Chondrocyte (in vitro differentiated cells): ENCODE results near the gene EN2. TPM values are rescaled to one million over a fixed set of nuclear protein-coding genes. Genes with fewer than 3 reads are reported as not detected.

ENCODE experiments used
- DNase-seq: peaks from one replicate; pipeline ENCODE4 v3.0.0; 2021; ENCODE audit warnings: mixed read lengths, low spot score
- H3K27ac Mint-ChIP-seq: one replicate; pipeline ENCODE4 v1.8.0; 2021; ENCODE audit warnings: mild to moderate bottlenecking, moderate library complexity, mixed read lengths; ENCODE audit not compliant: unreplicated experiment
- H3K27me3 Mint-ChIP-seq: 2 replicates; pipeline ENCODE4 v1.8.0; 2021; ENCODE audit warnings: low read depth, mixed read lengths
- H3K36me3 Mint-ChIP-seq: 2 replicates; pipeline ENCODE4 v1.8.0; 2021; ENCODE audit warnings: low read depth, mixed read lengths
- H3K4me1 Mint-ChIP-seq: 2 replicates; pipeline ENCODE4 v1.8.0; 2021; ENCODE audit warnings: low read depth, mild to moderate bottlenecking, mixed read lengths
- H3K4me3 Mint-ChIP-seq: one replicate; pipeline ENCODE4 v1.8.0; 2021; ENCODE audit warnings: mild to moderate bottlenecking, moderate library complexity, mixed read lengths; ENCODE audit not compliant: unreplicated experiment
- H3K9me3 Mint-ChIP-seq: 2 replicates; pipeline ENCODE4 v1.8.0; 2021; ENCODE audit warnings: low read depth, mixed read lengths
- CTCF ChIP-seq: fragments of 200-600 bp; sonication (generic); IDR thresholded peaks from 2 replicates; pipeline ENCODE4 v1.5.0; 2021; ENCODE audit warnings: antibody characterized with exemption, mild to moderate bottlenecking, moderate library complexity
- total RNA-seq: library from RNA; stranded (reverse); gene quantifications from 3 replicates; pipeline ENCODE4 v1.2.1, GENCODE V29; 2021

The EN2 gene
- total RNA-seq, 1 donor from 2014 or later, result 0.15 TPM

- Mint-ChIP-seq H3K4me3 (no peak overlapping the region), H3K4me1 (no peaks in the 10 kb centered on the region), H3K27ac (no peak overlapping the region), H3K36me3 (no peaks in the 10 kb centered on the region), H3K27me3 (peaks cover 76% of the 10 kb centered on the region), H3K9me3 (peaks cover 6% of the 10 kb centered on the region)
- DNase-seq, result peak; percentile 40
- no peak for TF ChIP-seq CTCF
Observed at GRCh38 chr7:155431231-155431630, 26.7 kb upstream of the EN2 start.

DNA sequence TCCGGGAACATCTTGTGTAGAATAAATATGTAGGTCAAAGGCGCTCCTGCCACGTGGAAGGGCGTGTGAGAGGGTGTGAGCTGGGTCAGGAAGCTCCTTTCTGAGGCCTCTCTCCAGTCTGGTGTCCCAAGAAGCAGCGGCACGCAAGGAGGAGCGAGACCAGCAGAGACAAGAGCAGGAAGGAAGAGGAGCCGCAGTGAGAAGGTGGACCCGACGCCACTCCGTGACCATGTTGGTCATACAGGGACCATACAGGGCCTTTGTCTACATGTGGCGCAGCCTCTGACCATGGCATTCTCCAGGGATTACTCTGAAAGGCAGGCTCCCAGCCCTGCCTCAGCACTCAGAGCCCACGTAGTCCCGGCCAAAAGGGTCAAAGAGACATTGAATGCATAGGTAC is 26.2 kb upstream of the EN2 start:
- no peak overlapping the region for H3K27ac Mint-ChIP-seq
- H3K27me3 Mint-ChIP-seq, result peaks cover 78% of the 10 kb centered on the region
- TF ChIP-seq CTCF, result no peak
- H3K4me1 Mint-ChIP-seq, result no peaks in the 10 kb centered on the region
- no peak overlapping the region for H3K4me3 Mint-ChIP-seq
- H3K9me3 Mint-ChIP-seq, result peaks cover 6% of the 10 kb centered on the region
- DNase-seq, result peak; percentile 63
- no peaks in the 10 kb centered on the region for H3K36me3 Mint-ChIP-seq

DNA sequence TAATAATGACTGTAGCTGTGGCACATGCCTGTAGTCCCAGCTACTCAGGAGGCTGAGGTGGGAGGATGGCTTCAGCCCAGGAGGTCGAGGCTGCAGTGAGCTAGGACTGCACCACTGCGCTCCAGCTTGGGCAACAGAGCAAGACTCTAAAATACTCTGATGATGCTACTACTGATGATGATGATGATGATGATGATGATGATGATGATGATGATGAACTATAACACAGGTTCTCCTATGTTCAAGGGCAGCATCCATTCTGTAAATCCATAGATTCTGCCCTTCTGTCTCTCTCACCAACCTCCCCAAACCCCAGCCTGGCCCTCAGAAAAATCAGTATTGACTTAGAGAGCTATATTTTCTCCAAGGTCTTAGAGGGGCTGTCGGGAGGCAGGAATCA is 22.8 kb upstream of the EN2 start:
- Mint-ChIP-seq H3K4me1 (no peaks in the 10 kb centered on the region), H3K4me3 (no peak overlapping the region), H3K36me3 (no peaks in the 10 kb centered on the region), H3K9me3 (no peaks in the 10 kb centered on the region), H3K27me3 (peaks cover 74% of the 10 kb centered on the region), H3K27ac (no peak overlapping the region)
- peak; percentile 8 for DNase-seq
- no peak for TF ChIP-seq CTCF

DNA sequence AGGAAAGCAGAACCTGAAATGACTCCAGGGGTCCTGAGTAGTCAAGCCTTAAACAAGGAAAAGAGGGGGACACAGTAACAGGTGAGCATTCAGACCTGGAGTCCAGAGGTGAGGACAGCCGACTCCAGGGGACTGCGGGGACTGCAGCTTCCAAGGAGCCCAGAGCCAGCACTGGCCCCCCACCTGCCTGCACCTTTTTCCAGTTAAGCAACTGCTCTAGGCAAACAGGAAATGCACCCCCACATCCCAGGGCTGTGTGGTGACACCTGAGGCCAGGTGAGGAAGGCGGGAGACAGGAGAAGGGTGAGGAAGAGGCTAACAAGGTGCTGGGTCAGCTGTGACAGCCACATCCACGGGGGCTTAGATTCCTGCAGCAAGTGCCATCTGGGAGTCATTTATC is 20.1 kb upstream of the EN2 start:
- Mint-ChIP-seq H3K9me3 (no peaks in the 10 kb centered on the region), H3K4me1 (no peaks in the 10 kb centered on the region), H3K36me3 (no peaks in the 10 kb centered on the region), H3K27ac (no peak overlapping the region), H3K27me3 (peaks cover 72% of the 10 kb centered on the region), H3K4me3 (no peak overlapping the region)
- DNase-seq, result peak; percentile 81
- no peak for TF ChIP-seq CTCF

- Mint-ChIP-seq H3K27me3 (peaks cover 74% of the 10 kb centered on the region), H3K36me3 (no peaks in the 10 kb centered on the region), H3K27ac (no peak overlapping the region), H3K9me3 (no peaks in the 10 kb centered on the region), H3K4me1 (no peaks in the 10 kb centered on the region), H3K4me3 (no peak overlapping the region)
- DNase-seq, result peak; percentile 30
- no peak for TF ChIP-seq CTCF
Observed at GRCh38 chr7:155438777-155439176, 19.2 kb upstream of the EN2 start.
